GM19463 (cell line): ENCODE data around the gene NUB1.

ENCODE experiments used
- ATAC-seq: cut with Tn5 transposase; IDR thresholded peaks from one replicate; pipeline ENCODE4 v1.9.1; 2021; ENCODE audit warnings: mild to moderate bottlenecking, moderate library complexity; ENCODE audit not compliant: unreplicated experiment

NUB1 gene

GRCh38 chr7:151387161-151388006, 45.8 kb downstream of the NUB1 start:
- ATAC-seq = no peak

GRCh38 chr7:151388007-151388297, 46.3 kb downstream of the NUB1 start:
- ATAC-seq = no peak

- ATAC-seq = no peak
Measured at GRCh38 chr7:151388430-151388829, 46.8 kb downstream of the NUB1 start.

- ATAC-seq = no peak
Measured at GRCh38 chr7:151389096-151389767, 47.6 kb downstream of the NUB1 start.

- no peak for ATAC-seq
Measured at GRCh38 chr7:151389768-151390597, 48.4 kb downstream of the NUB1 start.

- ATAC-seq = no peak
Measured at GRCh38 chr7:151390598-151391357, 49.2 kb downstream of the NUB1 start.

GRCh38 chr7:151391358-151391730, 49.7 kb downstream of the NUB1 start:
- ATAC-seq = no peak

- no peak for ATAC-seq
Measured at GRCh38 chr7:151392002-151392401, 50.4 kb downstream of the NUB1 start.

GRCh38 chr7:151392426-151392825, 50.8 kb downstream of the NUB1 start:
- no peak for ATAC-seq

- ATAC-seq = no peak
Measured at GRCh38 chr7:151393031-151393977, 51.7 kb downstream of the NUB1 start.

GRCh38 chr7:151394076-151395035, 52.7 kb downstream of the NUB1 start:
- no peak for ATAC-seq

GRCh38 chr7:151395036-151395367, 53.4 kb downstream of the NUB1 start:
- ATAC-seq = no peak

GRCh38 chr7:151396328-151396970, 54.8 kb downstream of the NUB1 start:
- ATAC-seq = no peak

GRCh38 chr7:151397026-151397425, 55.4 kb downstream of the NUB1 start:
- no peak for ATAC-seq

- ATAC-seq = no peak
Measured at GRCh38 chr7:151398446-151399304, 57.1 kb downstream of the NUB1 start.

GRCh38 chr7:151399305-151399601, 57.6 kb downstream of the NUB1 start:
- no peak for ATAC-seq

GRCh38 chr7:151399906-151400305, 58.3 kb downstream of the NUB1 start:
- no peak for ATAC-seq
